Breast epithelium (tissue), 3 donors: ENCODE results near the gene FRY.

ENCODE experiments used
- POLR2AphosphoS5 ChIP-seq, 3 donors: sonication (generic); formaldehyde crosslinking; IDR thresholded peaks; one replicate each; pipeline ENCODE4 v1.6.1; 2017; ENCODE audit warnings: antibody characterized with exemption in 3 of 3
- TF ChIP-seq, protein P1 (sequence below), 3 donors: fragments of 450-650 bp; IDR thresholded peaks; one replicate each; pipeline ENCODE4 v1.5.1; 2016 to 2017; ENCODE audit warnings: antibody characterized with exemption in 3 of 3, mild to moderate bottlenecking in 3 of 3, moderate library complexity in 3 of 3

- TF ChIP-seq, protein P1, sequence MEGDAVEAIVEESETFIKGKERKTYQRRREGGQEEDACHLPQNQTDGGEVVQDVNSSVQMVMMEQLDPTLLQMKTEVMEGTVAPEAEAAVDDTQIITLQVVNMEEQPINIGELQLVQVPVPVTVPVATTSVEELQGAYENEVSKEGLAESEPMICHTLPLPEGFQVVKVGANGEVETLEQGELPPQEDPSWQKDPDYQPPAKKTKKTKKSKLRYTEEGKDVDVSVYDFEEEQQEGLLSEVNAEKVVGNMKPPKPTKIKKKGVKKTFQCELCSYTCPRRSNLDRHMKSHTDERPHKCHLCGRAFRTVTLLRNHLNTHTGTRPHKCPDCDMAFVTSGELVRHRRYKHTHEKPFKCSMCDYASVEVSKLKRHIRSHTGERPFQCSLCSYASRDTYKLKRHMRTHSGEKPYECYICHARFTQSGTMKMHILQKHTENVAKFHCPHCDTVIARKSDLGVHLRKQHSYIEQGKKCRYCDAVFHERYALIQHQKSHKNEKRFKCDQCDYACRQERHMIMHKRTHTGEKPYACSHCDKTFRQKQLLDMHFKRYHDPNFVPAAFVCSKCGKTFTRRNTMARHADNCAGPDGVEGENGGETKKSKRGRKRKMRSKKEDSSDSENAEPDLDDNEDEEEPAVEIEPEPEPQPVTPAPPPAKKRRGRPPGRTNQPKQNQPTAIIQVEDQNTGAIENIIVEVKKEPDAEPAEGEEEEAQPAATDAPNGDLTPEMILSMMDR (IDR thresholded peaks at IDR 0.05), result no peak
- no peak for TF ChIP-seq POLR2AphosphoS5 (IDR thresholded peaks at IDR 0.05)
These were observed 277.9 kb downstream of the FRY start for GRCh38 chr13:32309312-32310133.
